Activated CD4-positive, alpha-beta T cell treated with anti-CD3 and anti-CD28 coated beads, Interleukin-2, amount 50 U/mL, for 48 hours (primary cell): ENCODE results near the gene TMEM143.
"Not testable (repeated sequence)": the region's sequence is repeated elsewhere in the genome, so short reads cannot be mapped to it uniquely, and the experiment has no call there.

Experiments
- DNase-seq, 2 experiments: peaks; one replicate each; pipeline ENCODE4 v3.0.0-alpha.2; 2020

Gene TMEM143

GRCh38 chr19:48325265-48325910 is 38.4 kb downstream of the TMEM143 start, which contains the start of gene EMP3:
Gene EMP3, plus strand, starts transcription at chr19:48325552. Its CDS starts 1,293 bp downstream, at chr19:48326845.
- peak; percentile 86 to 91 for DNase-seq

GRCh38 chr19:48321622-48322591 is 41.8 kb downstream of the TMEM143 start:
- DNase-seq: peak; percentile 99

GRCh38 chr19:48321372-48321621 is 42.4 kb downstream of the TMEM143 start:
- DNase-seq: peak; percentile 98 to 99

DNA sequence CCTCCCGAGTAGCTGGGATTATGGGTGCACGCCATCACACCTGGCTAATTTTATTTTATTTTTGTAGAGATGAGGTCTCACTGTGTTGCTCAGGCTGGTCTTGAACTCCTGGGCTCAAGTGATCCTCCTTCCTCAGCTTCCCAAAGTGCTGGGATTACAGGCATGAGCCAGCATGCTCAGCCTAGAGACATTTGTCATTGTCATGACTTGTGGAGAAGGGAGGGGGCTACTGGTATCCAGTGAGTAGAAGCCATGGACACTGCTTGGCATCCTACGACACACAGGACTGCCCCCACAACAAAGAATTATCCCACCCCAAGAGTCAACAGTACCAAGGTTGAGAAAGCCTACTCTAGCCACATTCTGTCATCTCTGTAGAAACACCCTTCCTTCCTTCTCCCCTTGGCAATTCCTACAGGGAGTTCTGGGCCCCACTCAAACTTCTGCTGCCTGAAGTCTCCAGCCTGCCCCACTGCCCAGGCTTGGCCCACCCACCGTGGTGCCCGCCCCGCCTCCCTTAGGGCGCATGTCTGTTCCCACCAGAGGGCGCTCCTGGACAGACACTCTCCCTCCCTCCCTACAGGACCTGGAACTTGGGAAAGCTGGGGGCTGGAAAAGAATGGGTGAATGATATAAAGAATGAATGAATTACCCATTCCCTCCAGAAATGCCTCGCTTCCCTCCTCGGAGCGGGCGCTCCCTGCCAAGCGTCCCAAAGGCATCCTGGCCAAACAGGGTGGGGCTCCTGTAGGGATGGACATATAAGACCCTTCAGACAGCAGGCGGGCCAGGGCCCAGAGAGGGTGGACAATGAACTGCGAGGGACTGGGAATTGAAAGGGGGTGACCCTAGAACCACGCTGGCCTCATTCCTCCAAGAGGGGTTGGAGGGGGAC is 43.8 kb downstream of the TMEM143 start:
- DNase-seq: peak; percentile 87 to 89

DNA sequence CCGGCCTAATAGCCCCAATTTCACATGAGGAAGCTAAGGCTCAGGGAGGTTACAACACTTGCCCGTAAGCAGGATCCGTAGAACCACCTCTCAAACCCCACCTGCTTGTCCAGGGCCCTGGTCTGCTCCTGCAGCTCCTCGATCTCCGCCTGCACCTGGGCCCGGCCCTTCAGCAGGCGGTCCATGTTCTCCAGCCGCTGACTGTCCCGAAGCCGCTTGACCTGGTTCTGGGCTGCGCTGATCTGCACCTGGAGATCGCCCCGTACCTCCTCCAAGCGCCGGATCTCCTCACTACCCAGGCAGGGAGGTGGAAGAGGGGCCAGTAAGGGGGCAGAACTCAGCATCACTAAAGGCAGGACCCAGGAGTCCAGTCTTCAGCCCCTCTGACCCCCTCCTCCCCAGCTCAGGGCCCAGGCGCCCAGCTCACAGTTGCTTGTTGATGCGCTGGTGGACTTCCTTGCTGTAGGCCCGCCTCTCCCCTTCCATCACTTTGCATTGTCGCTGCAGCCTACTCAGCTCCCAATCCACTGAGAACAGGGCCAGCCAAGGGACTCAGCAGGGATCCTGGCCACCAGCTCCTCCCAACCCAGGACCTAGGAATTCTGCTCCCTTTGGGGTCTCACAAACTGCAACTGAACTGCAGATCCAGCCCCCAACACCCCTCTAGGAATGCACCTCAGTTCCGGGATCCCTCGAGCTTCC is 45.3 kb downstream of the TMEM143 start:
- DNase-seq: no peak

- DNase-seq: not testable (repeated sequence)
These were observed 46.1 kb downstream of the TMEM143 start for GRCh38 chr19:48317708-48317960.

- no peak for DNase-seq
These were observed 48.0 kb downstream of the TMEM143 start for GRCh38 chr19:48315712-48316111.

DNA sequence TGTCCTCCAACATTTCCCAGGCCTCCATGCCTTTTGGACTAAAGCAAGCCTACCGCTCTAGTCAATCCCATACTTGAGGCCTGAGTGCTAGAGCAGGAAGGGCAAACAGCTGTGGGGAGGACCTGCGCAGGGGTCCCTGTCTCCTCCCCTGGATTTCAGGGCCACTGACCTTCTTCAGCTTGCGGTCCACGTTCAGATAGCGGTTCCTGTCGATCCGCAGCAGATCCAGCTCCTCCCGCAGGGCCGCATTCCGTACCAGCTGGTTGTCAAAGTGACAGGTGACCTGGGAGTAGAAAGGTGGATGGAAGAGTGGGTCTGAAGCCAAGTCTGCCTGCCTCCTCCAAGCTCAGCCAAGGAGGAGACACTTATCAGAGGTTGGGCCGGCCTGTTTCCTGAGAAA is 52.4 kb downstream of the TMEM143 start:
- no peak for DNase-seq

DNA sequence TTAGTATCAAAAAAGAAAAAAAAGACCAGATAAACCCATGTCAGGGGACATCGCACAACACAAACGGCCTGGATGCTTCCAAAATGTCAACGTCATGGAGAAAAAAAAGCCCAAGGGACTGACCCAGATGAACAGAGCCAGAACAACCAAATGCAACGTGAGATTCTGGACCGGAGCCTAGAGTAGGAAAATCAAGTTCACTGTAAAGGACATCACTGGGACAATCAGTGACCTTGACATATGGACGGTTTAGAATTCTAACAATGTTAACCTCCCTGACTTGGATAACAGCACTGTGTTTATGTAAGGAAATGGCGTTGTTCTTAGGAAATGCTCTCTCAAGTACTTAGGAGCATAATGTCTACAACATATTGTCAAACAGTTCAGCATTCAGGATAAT is 53.5 kb downstream of the TMEM143 start:
- DNase-seq: no peak

DNA sequence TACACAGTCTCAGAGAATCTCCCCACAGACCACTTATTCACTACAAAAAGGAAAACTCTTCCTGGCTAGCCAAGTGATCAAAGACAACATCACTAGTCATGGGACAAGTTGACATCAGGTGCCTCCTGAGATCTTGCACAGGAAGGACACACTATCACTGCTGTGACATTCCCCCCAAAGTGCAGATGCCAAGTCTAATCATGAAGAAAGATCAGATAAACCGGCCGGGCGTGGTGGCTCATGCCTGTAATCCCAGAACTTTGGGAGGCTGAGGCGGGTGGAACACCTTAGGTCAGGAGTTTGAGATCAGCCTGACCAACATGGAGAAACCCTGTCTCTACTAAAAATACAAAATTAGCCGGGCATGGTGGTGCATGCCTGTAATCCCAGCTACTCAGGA is 54.0 kb downstream of the TMEM143 start:
- DNase-seq: not testable (repeated sequence)

DNA sequence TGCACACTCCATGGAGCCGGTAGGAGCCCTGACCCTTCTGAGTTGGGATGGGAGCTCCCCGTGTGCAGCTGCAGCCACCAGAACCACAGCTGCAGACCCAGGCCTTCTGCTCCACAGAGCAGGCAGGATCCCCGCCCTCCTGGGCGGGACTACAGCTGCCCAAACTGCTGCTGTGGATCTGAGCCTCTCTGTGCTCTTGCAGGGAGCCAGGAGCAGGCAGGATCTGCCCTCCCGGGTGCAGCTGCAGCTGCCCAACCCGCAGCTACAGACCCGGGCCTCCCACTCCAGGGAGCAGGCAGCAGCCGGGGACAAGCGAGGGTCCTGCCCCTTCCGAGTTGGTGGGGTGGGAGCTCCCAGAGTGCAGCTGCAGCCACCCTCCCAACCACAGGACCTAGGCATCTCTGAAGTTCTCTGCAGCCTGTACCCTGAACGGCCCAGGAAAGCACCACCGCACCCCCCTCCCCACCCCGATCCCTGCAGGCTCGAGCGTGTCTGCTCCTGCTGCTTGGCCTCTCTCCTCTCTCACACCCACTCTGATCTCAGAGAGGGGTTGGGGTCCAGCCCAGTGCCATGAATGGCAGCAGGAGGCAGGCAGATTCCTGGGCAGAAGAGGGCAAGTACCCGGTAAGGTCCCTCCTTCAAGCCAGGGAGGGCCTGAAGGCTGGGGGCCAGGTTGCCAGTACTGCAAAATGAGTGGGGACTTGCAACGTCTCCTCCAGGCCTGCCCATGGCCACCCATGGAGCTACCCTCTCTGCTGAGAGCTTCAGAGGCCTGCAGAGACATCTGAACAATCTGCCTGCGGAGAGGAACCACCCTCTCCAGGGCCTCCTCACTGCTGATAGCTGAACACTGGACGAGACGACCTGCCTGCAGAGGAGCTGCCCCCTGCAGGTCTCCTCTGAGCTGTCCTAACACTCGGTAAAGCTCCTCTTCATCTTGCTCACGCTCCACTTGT is 54.8 kb downstream of the TMEM143 start:
- DNase-seq: no peak

DNA sequence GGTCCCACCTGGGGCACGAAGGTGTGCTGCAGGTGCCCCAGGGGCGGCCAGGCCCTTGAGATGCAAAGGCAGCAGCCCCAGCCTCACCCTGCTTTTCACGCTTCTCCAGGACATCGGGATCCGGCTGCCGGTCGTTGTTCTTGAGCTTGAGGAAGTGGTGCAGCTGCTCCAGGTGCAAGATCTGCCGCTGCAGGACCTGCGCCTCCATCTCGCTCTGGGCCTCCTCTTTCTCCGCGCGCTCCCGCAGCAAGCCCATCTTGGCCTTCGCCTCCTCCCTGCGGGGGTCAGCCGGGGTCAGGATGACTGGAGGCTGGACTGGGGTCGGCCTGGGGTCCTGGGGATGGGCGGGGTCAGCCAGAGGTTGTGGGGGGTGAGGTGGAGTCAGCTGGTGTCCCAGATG is 59.9 kb downstream of the TMEM143 start:
- no peak for DNase-seq

DNA sequence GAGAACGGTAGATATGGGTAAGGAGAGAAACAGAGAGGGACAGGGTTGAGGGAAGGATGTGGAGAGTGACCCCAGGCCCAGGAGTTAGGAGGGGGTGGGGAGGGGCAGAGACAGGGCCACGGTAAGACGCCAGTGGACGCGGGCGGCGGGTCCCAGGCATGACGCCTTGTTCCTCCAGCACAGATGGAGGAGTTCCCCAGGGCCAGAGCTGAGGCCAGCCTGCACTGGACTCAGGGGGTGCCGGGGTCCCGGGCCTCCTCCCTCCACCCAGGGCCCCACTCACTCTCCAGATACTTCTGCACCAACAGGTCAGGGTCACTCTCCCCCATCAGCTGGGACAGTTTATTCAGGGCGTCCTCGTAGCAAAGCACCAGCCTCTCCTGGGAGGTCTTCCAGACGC is 60.4 kb downstream of the TMEM143 start:
- DNase-seq: no peak

DNA sequence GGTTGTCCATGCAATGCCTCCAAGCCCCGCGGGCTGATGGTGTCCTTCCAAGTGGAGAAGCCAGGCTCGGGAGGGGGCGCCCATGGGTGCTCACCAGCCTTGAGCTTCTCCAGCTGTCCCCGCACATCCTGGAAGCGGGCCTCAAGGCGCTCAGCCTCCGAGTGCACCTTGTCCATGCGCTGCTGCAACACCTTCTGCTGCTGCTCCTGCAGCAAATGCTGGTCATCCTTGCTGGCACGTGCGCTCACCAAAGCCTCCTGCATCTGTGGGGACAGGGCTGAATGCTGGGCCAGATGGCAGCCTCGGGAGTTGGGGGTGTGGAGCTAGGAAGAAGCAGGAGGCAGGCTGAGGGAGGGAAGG is 61.2 kb downstream of the TMEM143 start:
- no peak for DNase-seq

GRCh38 chr19:48301886-48302599 is 61.7 kb downstream of the TMEM143 start:
- no peak for DNase-seq

DNA sequence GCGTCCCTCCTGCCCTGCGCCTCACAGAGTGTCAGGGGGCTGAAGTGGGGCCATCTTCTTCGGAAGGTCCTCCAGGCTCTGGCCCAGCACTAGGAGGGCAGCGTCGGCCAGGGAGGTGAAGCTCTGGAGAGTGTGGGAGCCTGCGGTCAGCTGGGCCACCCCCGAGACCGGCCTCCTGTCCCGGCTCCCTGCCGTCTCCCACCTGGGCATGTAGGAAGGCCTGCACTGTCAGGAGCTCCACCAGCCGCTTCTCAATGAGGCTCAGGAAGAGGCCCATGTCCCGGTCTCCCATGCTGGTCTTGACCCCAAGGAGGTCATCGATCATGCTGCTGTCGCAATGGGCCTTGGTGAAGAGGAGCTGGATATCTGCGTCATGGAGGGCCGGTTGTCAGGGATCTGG is 65.8 kb downstream of the TMEM143 start:
- DNase-seq: no peak

- DNase-seq: no peak
These were observed 66.6 kb downstream of the TMEM143 start for GRCh38 chr19:48296963-48297734.

DNA sequence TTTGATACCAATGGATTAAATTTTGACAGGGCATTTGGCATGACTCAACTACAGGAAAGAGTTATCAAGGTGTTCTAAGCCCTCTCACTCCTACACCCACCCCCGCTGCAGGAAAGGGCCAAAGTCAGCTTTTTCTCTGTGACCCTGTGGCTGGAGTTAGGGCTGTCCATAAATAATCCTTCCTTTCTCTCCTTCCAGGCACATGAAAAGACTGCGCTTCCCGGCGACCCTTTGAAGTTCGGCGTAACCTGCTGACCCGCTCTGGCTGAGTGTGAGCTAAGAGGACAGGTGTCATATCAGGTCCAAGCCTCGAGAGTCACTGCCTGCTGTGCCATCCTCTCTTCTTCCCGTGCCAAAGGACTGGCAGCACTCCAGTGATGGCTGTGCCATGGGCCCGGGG is 68.3 kb downstream of the TMEM143 start:
- no peak for DNase-seq

GRCh38 chr19:48292798-48293197 is 70.9 kb downstream of the TMEM143 start:
- no peak for DNase-seq

DNA sequence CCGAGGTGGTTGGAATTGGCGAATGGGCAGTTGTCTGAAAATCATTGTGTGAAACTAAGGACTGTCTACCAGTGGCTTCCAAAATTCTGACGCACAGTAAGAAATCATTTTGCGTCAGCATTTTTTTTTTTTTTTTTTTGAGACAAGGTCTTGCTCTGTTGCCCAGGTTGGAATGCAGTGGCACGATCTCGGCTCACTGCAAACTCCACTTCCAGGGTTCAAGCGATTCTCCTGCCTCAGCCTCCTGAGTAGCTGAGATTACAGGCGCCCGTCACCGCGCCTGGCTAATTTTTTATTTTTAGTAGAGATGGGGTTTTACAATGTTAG is 72.3 kb downstream of the TMEM143 start:
- not testable (repeated sequence) for DNase-seq
